ENCODE data around the gene MT1B.
"Not testable (repeated sequence)": the region's sequence is repeated elsewhere in the genome, so short reads cannot be mapped to it uniquely, and the experiment has no call there.

Gene MT1B

DNA sequence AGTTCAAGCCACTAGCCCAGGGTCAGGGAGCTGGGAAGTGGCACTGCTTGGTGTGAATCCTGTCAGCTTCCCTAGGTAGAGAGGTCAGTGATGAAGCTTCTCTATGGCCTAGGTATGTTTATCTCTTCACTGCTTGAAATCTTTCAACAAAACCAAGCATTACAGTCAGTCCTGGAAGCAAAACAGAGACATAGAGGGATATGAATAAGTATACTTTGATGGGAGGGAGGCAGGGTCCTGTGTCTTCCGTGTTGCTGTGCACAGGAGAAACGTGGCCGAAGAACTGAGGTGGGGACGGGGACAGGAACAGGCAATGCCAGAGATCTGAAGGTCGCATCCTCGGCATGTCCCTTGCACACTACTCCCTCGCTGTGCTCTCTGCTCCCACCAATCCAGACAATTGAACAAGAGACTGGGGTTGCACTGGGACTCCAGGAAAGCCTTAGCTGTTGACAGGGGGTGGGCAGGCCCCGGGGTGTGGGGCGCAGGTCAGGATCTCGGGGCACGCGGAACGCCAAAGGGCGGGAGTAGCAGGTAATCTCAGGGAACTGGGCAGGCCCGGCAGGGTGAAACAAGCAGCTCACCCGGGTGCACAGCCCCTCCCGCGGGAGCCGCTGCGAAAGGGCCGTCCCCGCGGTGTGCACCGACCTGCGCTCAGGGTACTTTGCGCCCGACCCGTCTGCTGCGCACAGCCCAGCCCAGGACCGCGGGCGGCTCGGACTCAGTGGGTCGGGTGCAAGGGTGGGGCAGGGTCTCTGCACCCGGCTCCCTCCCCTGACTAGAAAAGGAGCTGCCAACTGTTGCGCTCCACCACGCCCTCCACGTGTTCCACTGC, 17.5 kb downstream of the MT1B start, which contains the start of gene MT1H:
TSS of gene MT1H (plus strand) at position 810 of the 835 bp plus-strand sequence. CDS start 71 bp downstream, outside the sequence.
- no peak for DNase-seq

DNA sequence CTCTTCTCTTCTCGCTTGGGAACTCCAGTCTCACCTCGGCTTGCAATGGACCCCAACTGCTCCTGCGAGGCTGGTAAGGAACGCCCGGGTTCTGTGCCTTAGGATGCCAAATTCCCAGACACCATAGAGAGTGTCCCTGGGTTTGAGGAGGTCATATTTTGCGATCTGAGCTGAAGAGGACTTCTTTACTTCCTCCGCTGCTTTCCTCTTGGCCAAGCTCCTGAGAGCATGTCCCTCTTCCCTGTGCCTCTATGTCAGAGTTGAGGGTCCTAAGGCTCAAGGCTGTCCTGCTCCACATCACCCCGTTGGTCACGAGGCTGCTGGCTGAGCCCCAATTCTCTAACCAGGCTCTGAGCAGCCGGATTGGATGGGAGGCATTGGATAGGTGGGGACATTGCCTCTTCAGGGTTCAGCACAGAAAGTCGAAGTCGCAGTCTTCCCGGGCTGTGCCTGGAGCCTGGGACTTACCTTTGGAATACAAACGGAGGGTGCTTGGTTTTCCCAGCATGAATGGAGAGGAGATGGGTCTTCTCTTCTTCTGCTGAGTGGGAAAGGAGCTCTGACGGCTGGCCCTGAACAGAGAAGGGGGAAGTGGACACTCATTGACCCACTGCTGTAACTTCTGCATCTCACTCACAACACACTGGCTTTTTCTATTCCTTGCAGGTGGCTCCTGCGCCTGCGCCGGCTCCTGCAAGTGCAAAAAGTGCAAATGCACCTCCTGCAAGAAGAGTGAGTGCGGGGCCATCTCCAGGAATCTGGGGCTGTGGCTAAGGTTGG, 18.3 kb downstream of the MT1B start:
- DNase-seq, result no peak

DNA sequence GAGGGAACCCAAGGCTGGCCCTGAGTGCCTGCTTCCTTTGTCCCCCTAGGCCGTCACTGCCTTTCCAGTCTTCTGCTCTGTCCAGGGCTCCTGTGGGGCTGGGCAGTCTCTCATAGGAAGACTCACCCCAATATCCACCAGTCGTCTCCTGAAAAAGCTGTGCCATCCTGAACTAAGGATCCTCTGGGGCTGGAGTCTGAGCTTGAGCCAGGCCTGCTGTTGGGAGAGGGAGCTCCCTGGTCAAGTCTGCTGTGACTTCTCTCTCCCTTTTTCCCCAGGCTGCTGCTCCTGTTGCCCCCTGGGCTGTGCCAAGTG, 18.9 kb downstream of the MT1B start:
- no peak for DNase-seq

DNA sequence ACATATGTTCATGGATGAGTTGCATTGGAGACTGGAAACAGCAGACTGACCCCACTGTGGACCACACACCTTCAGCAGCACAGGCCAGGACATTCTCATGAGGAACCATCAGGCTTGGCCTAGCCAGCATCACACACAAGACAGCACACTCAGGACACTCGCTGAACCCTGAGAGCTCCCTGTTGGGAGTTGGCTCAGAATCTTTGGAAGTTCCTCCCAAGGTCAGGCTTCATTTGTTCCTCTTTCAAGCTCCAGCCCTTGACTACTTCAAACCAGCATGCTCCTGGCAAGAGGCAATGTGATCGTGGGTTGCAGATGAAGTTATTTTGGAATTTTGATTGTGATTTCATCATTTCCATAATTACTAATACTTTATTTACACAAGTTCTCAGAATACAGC, 20.0 kb downstream of the MT1B start:
- not testable (repeated sequence) for DNase-seq

GRCh38 chr16:56672171-56672570, 20.5 kb downstream of the MT1B start:
- DNase-seq, result not testable (repeated sequence)

- DNase-seq, result peak in 1 of 3 experiments; percentile 25
Observed at GRCh38 chr16:56672761-56673536, 21.3 kb downstream of the MT1B start.

DNA sequence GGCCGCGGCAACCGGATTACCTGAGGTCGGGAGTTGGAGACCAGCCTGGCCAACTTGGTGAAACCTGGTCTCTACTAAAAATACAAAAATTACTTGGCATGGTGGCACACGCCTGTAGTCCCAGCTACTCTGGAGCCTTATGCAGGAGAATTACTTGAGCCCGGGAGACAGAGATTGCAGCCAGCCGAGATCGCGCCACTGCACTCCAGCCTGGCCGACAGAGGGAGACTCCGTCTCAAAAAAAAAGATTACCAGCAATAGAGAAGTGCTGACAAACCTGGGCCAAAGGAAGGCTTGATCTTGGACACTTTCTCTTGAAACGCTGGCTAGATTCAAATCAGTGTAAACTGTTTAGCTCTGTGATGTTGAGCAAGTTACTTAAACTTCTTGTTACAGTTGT, 22.2 kb downstream of the MT1B start:
- DNase-seq, result no peak

DNA sequence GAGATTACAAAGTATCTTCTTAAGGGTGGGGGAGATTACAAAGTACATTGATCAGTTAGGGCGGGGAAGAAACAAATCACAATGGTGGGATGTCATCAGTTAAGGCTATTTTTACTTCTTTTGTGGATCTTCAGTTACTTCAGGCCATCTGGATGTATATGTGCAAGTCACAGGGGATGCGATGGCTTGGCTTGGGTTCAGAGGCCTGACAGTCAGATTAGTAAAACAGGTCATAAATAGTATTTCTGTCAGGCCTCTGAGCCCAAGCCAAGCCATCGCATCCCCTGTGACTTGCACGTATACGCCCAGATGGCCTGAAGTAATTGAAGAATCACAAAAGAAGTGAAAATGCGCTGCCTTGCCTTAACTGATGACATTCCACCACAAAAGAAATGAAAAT, 22.9 kb downstream of the MT1B start:
- DNase-seq, result not testable (repeated sequence)

GRCh38 chr16:56675685-56676210, 24.1 kb downstream of the MT1B start:
- DNase-seq, result no peak

GRCh38 chr16:56677474-56677873, 25.8 kb downstream of the MT1B start:
- DNase-seq, result no peak

DNA sequence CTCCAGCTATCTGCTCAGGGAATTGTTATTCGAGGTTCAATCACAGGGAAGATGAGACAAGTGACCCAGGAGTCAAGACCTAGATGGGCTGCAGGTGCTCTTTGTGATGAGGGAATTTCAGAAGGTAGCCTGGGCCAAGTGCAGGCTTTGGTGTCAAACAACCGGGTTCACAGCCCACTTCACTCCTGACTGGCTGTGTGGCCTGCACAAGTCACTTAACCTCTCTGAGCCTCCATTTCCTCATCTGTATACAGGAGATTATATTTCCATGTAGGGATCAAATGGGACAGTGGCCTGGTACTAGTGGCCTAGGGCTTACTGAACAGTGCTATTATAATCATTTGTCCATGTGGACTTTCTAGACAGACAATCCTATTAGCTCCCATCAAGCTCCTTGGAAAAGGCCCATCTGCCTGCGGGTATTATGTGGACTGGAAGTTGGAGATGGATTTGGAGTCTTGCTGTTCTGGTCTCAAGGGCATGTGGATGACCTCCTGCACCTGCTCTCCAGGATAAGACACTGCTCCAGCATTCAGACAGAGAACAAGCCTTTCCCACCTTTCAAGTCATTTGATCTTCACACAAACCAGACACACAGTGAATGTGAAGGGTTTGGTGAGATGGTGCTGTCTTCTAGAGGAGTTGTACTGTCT, 27.5 kb downstream of the MT1B start:
- no peak for DNase-seq

GRCh38 chr16:56679818-56680217, 28.1 kb downstream of the MT1B start:
- DNase-seq, result no peak

DNA sequence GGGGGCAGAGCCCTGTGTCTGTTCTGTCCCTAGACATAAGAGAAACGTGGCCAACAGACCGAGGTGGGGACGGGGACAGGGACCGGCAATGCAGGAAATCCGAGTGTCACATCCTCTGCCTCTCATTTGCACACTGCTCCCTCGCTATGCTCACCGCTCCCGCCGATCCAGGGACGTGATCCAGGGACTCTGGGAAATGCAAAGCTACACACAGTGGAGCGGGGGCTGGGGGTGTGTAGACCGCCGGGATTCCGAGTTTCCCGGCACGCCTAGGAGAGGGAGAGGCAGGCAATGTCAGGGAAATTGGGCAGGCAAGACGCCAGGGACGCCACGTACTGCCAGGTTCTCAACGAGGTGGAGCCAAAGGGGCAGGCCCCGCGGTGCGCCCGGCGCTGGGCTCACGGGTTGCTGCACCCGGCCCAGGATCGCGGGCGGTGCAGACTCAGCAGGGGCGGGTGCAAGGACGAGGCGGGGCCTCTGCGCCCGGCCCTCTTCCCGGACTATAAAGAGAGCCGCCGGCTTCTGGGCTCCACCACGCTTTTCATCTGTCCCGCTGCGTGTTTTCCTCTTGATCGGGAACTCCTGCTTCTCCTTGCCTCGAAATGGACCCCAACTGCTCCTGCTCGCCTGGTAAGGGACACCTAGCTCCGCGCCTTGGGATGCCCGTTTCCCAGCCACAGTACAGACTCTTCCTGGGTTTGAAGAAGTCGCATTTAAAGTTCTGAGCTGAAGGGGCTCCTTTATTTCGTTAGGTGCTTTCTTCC, 30.4 kb downstream of the MT1B start, which contains the start of gene MT1X:
TSS of gene MT1X (plus strand) at position 532 of the 764 bp plus-strand sequence. CDS start at position 603, 71 bp downstream.
- DNase-seq, result peak; percentile 77 to 84 (median 80)

DNA sequence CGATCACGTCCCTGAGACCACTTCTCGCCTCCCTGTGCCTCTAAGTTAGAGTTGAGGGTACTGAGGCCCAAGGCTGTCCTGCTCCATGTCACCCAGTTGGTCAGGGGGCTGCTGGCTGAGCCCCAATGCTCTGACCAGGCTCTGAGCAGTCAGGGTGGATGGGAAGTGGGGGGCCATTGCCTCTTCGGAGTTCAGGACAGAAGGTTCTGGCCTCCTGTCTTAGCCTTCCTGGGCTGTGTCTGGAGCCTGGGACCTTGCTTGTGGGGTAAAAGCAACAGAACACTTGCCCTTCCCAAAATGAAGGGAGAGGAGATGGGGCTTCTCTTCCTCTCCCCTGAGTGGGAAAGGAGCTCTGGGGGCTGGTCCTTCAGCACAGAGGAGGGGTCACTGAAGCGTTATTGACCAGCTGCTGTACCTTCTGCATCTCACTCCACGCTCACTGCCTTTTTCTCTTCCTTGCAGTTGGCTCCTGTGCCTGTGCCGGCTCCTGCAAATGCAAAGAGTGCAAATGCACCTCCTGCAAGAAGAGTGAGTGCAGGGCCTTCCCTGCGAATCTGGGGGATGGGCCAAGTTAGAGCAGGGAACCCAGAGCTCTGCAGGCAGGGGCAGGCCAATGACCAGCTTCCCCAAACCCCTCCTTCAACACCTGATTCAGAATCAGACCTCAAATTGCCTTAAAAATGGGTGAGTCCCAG, 31.2 kb downstream of the MT1B start:
- DNase-seq, result no peak

DNA sequence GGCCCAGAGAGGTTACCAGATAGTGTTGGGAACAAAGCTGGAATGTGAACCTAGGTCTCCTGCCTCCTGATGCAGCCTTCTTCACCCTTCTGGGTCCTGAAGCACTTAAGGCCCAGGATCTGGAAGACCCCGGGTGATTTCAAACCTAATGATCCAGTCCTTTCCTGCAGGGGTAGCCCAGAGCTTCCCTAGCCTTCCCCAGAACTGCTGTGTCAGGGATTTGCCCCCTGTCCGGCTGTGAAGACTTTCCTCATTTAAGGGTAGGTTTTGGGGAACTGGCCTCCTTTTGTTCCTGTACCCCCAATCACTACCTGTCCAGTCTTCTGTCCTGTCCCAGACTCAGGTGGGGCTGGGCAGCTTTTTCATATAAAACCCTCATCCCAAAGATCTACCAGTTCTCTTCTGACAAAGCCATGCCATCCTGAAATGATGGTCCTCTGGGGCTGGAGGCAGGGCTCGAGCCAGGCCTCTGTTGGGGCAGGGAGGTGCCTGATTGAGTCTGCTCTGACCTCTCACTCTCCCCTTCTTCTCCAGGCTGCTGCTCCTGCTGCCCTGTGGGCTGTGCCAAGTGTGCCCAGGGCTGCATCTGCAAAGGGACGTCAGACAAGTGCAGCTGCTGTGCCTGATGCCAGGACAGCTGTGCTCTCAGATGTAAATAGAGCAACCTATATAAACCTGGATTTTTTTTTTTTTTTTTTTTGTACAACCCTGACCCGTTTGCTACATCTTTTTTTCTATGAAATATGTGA, 31.9 kb downstream of the MT1B start:
- DNase-seq, result no peak

GRCh38 chr16:56684256-56684925, 32.7 kb downstream of the MT1B start:
- DNase-seq, result no peak

DNA sequence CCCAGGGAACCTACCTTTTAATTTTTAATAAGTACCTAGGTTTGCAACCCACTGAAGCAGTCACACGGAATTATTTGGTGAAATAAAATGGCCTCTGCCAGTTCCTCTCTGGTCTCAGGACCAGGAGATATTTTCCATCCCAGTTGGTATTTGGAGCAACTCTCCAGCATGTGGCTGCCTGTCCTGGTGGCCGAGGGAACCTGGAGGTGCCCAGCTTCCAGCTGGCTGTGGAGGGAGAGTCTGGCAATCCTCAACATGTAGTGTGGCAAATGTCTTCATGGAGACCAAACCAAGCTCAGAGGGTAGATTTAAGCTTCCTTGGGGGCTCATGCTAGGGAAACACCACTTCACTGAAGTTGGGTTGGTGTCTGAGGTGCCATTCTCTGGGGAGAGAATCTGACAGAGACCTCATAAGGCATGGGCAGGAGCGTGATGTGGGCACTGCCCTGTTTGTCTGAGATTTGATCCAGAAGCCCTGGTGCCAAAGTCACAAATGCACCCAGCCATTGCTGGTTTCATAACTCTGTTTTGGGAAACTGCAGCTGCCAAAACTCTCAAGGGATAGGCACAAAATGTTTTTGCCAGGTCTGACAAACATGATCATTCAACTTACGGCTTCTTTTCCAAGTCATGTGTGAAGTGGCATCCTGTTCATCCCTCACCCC, 33.4 kb downstream of the MT1B start:
- no peak for DNase-seq

DNA sequence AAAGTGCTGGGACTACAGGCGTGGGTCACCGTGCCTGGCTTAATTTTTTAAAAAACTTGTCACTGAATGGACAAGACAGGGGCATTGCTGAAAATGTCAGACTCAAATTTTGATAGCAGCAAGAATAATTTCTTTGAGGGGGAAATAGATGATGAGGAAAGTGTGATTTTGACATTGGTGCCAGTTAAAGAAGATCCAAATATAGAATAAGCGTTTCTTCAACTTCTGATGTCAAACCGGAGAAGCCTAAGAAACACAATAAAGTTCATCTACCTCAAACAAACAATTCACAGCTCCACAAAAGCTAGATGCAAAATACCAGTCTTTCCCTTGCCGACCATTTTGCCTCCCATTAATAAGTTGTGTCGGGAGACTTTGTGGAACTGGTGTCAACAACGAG, 35.1 kb downstream of the MT1B start:
- no peak for DNase-seq

GRCh38 chr16:56688762-56689161, 37.1 kb downstream of the MT1B start:
- DNase-seq, result no peak
